Measurements from ENCODE around the gene PFDN4.
"Not testable (repeated sequence)": the region's sequence is repeated elsewhere in the genome, so short reads cannot be mapped to it uniquely, and the experiment has no call there.

PFDN4 gene

GRCh38 chr20:54231036-54231435 lies 23.1 kb downstream of the PFDN4 start:
- Histone ChIP-seq H3K4me1 (ENCODE audit: insufficient read depth, low read length) (no peaks in the 10 kb centered on the region), H3K9ac (ENCODE audit: low read depth, low read length) (no peak overlapping the region), H3K27ac (ENCODE audit: low read depth, low read length) (no peak overlapping the region), H3K9me3 (ENCODE audit: insufficient read depth, low read depth, low read length) (no peaks in the 10 kb centered on the region), H3K4me3 (ENCODE audit: low read length) (no peak overlapping the region), H3K36me3 (ENCODE audit: insufficient read depth, low read length) (no peaks in the 10 kb centered on the region), H3K27me3 (ENCODE audit: insufficient read depth, low read length) (no peaks in the 10 kb centered on the region)
- WGBS = 95% methylated on average over 3 of the region's 3 CpGs

GRCh38 chr20:54234991-54235390 lies 27.1 kb downstream of the PFDN4 start:
- Histone ChIP-seq H3K4me3 (ENCODE audit: low read length) (no peak overlapping the region), H3K27ac (ENCODE audit: low read depth, low read length) (no peak overlapping the region), H3K27me3 (ENCODE audit: insufficient read depth, low read length) (no peaks in the 10 kb centered on the region), H3K9ac (ENCODE audit: low read depth, low read length) (no peak overlapping the region), H3K36me3 (ENCODE audit: insufficient read depth, low read length) (no peaks in the 10 kb centered on the region), H3K4me1 (ENCODE audit: insufficient read depth, low read length) (no peaks in the 10 kb centered on the region), H3K9me3 (ENCODE audit: insufficient read depth, low read depth, low read length) (no peaks in the 10 kb centered on the region)
- WGBS = 89% methylated on average over 2 of the region's 2 CpGs

DNA sequence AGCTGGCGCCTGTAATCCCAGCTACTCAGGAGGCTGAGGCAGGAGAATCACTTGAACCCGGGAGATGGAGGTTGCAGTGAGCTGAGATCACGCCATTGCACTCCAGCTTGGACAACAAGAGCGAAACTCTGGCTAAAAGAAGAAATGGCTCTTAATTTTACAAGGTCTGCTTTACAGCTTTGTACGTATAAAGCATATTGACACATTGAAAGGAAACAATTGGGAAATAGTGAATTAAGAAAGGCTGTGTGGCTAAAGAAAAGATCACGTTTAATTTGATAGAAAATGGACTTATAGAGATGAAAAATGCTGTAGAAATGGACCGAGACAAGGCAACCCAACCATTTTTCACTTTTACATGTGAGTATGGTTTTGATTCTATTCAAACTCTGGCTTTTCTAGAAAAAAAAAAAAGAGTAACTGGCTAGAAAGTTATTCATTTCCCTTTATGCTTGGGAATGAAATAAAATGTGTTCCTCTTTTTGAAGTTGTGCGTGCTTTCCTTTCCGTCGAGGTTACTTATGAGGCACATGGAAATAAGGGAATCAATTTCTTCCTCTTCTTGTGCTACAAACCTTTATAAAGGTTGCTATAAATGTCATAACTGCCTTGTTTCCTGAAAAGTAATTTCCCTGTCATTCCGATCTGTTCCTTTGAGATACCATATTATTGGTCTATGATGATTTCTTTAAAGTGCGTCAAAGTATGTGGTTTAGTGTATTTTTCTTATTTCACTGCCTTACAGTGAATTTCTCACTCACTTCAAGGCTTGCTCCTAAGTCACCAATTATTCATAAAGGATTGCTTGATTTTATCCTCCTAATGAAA lies 29.4 kb downstream of the PFDN4 start:
- no peaks in the 10 kb centered on the region for H3K36me3 ChIP-seq (ENCODE audit: insufficient read depth, low read length)
- H3K9ac ChIP-seq (ENCODE audit: low read depth, low read length) = no peak overlapping the region
- no peak overlapping the region for H3K27ac ChIP-seq (ENCODE audit: low read depth, low read length)
- H3K4me1 ChIP-seq (ENCODE audit: insufficient read depth, low read length) = no peaks in the 10 kb centered on the region
- 93% methylated on average over 11 of the region's 12 CpGs for WGBS
- no peaks in the 10 kb centered on the region for H3K27me3 ChIP-seq (ENCODE audit: insufficient read depth, low read length)
- no peaks in the 10 kb centered on the region for H3K9me3 ChIP-seq (ENCODE audit: insufficient read depth, low read depth, low read length)
- no peak overlapping the region for H3K4me3 ChIP-seq (ENCODE audit: low read length)

- no peak overlapping the region for H3K4me3 ChIP-seq (ENCODE audit: low read length)
- H3K9me3 ChIP-seq (ENCODE audit: insufficient read depth, low read depth, low read length) = no peaks in the 10 kb centered on the region; the same call in 1 of the 2 replicates
- 93% methylated on average over 4 of the region's 4 CpGs for WGBS
- H3K9ac ChIP-seq (ENCODE audit: low read depth, low read length) = no peak overlapping the region
- H3K27ac ChIP-seq (ENCODE audit: low read depth, low read length) = no peak overlapping the region
- H3K27me3 ChIP-seq (ENCODE audit: insufficient read depth, low read length) = no peaks in the 10 kb centered on the region
- no peaks in the 10 kb centered on the region for H3K4me1 ChIP-seq (ENCODE audit: insufficient read depth, low read length)
- H3K36me3 ChIP-seq (ENCODE audit: insufficient read depth, low read length) = no peaks in the 10 kb centered on the region
Observed at GRCh38 chr20:54244113-54244512, 36.2 kb downstream of the PFDN4 start.

- H3K36me3 ChIP-seq (ENCODE audit: insufficient read depth, low read length); H3K9me3 ChIP-seq (ENCODE audit: insufficient read depth, low read depth, low read length); H3K4me1 ChIP-seq (ENCODE audit: insufficient read depth, low read length); H3K4me3 ChIP-seq (ENCODE audit: low read length); H3K27me3 ChIP-seq (ENCODE audit: insufficient read depth, low read length); H3K9ac ChIP-seq (ENCODE audit: low read depth, low read length); H3K27ac ChIP-seq (ENCODE audit: low read depth, low read length): not testable (repeated sequence)
- WGBS = over 99% methylated on average over 3 of the region's 4 CpGs
Observed at GRCh38 chr20:54248705-54249104, 40.8 kb downstream of the PFDN4 start.

- 96% methylated on average over 7 of the region's 10 CpGs for WGBS
- H3K27ac ChIP-seq (ENCODE audit: low read depth, low read length) = no peak overlapping the region
- no peak overlapping the region for H3K9ac ChIP-seq (ENCODE audit: low read depth, low read length)
- H3K9me3 ChIP-seq (ENCODE audit: insufficient read depth, low read depth, low read length) = no peaks in the 10 kb centered on the region
- H3K4me3 ChIP-seq (ENCODE audit: low read length) = no peak overlapping the region
- H3K36me3 ChIP-seq (ENCODE audit: insufficient read depth, low read length) = no peaks in the 10 kb centered on the region
- H3K27me3 ChIP-seq (ENCODE audit: insufficient read depth, low read length) = no peaks in the 10 kb centered on the region
- no peaks in the 10 kb centered on the region for H3K4me1 ChIP-seq (ENCODE audit: insufficient read depth, low read length)
Observed at GRCh38 chr20:54250691-54251090, 42.8 kb downstream of the PFDN4 start.

GRCh38 chr20:54251096-54251495 lies 43.2 kb downstream of the PFDN4 start:
- Histone ChIP-seq H3K4me3 (ENCODE audit: low read length) (no peak overlapping the region), H3K36me3 (ENCODE audit: insufficient read depth, low read length) (no peaks in the 10 kb centered on the region), H3K9me3 (ENCODE audit: insufficient read depth, low read depth, low read length) (no peaks in the 10 kb centered on the region), H3K27me3 (ENCODE audit: insufficient read depth, low read length) (no peaks in the 10 kb centered on the region), H3K4me1 (ENCODE audit: insufficient read depth, low read length) (no peaks in the 10 kb centered on the region), H3K27ac (ENCODE audit: low read depth, low read length) (no peak overlapping the region), H3K9ac (ENCODE audit: low read depth, low read length) (no peak overlapping the region)
- WGBS = 93% methylated on average over 3 of the region's 3 CpGs

- Histone ChIP-seq H3K36me3 (ENCODE audit: insufficient read depth, low read length) (no peaks in the 10 kb centered on the region), H3K9ac (ENCODE audit: low read depth, low read length) (no peak overlapping the region), H3K4me1 (ENCODE audit: insufficient read depth, low read length) (peaks cover 4% of the 10 kb centered on the region; the same call in 1 of the 2 replicates), H3K27ac (ENCODE audit: low read depth, low read length) (no peak overlapping the region), H3K27me3 (ENCODE audit: insufficient read depth, low read length) (no peaks in the 10 kb centered on the region), H3K9me3 (ENCODE audit: insufficient read depth, low read depth, low read length) (no peaks in the 10 kb centered on the region), H3K4me3 (ENCODE audit: low read length) (no peak overlapping the region)
- WGBS = 100% methylated on average over 1 of the region's 4 CpGs
Observed at GRCh38 chr20:54254596-54254995, 46.7 kb downstream of the PFDN4 start.

DNA sequence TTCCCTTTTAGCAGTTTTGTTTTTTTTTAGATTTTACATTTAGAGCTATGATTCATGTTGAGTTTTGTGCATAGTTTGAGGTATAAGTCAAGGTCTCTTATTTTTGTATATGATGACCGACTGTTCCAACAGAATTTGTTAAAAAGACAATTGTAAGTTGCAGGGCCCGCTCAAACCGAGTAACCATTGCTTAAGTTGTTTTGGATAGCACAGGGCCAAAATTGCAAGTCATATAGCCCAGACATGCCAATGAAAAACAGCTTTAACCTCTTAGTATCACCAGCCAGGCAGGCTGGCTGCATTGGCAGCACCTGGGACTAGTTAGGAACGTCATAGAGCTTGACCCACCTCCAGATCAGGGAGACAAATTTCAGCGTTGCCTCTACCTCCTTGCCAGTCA lies 47.3 kb downstream of the PFDN4 start:
- Histone ChIP-seq H3K4me1 (ENCODE audit: insufficient read depth, low read length) (peaks cover 4% of the 10 kb centered on the region; the same call in 1 of the 2 replicates), H3K36me3 (ENCODE audit: insufficient read depth, low read length) (no peaks in the 10 kb centered on the region), H3K4me3 (ENCODE audit: low read length) (no peak overlapping the region), H3K9ac (ENCODE audit: low read depth, low read length) (no peak overlapping the region), H3K27me3 (ENCODE audit: insufficient read depth, low read length) (no peaks in the 10 kb centered on the region), H3K9me3 (ENCODE audit: insufficient read depth, low read depth, low read length) (no peaks in the 10 kb centered on the region), H3K27ac (ENCODE audit: low read depth, low read length) (no peak overlapping the region)
- WGBS = 91% methylated on average over 5 of the region's 5 CpGs

GRCh38 chr20:54256202-54256601 lies 48.3 kb downstream of the PFDN4 start:
- WGBS = 91% methylated on average over 3 of the region's 3 CpGs
- Histone ChIP-seq H3K27me3 (ENCODE audit: insufficient read depth, low read length) (no peaks in the 10 kb centered on the region), H3K27ac (ENCODE audit: low read depth, low read length) (no peak overlapping the region), H3K9me3 (ENCODE audit: insufficient read depth, low read depth, low read length) (no peaks in the 10 kb centered on the region), H3K4me3 (ENCODE audit: low read length) (no peak overlapping the region), H3K9ac (ENCODE audit: low read depth, low read length) (no peak overlapping the region), H3K4me1 (ENCODE audit: insufficient read depth, low read length) (peaks cover 4% of the 10 kb centered on the region; the same call in 1 of the 2 replicates), H3K36me3 (ENCODE audit: insufficient read depth, low read length) (no peaks in the 10 kb centered on the region)

DNA sequence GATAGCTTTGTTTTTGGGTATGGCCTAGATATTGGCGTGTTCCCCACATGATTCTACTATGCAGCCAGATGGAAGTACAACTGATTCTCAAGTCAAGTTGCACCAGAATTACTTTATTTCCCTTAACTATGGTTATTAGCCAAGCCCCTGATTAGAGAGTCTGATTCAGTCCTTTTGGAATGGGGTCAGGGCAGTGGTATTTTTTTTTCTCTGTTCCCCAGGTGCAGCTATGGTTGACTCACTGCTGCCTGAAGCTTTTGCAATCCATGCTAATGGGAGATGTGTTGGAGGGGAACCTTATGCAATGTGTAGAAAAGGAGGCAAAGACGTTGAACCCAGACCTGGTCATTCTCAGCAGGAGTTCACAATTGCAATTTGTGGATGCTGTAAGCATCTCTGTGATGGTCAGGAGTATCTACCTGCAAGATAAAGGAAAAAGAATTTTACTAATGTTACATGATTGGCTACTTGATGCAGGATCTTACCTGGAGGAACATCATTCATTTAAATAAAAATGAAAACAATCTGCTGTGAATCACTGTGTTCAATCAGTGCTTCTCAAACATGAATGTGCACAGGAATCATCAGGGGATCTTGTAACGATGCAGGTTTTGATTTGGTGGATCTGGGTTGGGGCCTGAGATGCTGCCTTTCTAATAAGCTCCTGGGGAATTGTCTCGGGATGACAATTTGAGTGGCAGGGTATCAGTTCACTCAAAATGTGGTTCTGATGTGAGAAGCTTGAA lies 49.4 kb downstream of the PFDN4 start:
- Histone ChIP-seq H3K27ac (ENCODE audit: low read depth, low read length) (no peak overlapping the region), H3K4me1 (ENCODE audit: insufficient read depth, low read length) (peaks cover 4% of the 10 kb centered on the region; the same call in 1 of the 2 replicates), H3K9me3 (ENCODE audit: insufficient read depth, low read depth, low read length) (no peaks in the 10 kb centered on the region), H3K4me3 (ENCODE audit: low read length) (no peak overlapping the region), H3K36me3 (ENCODE audit: insufficient read depth, low read length) (no peaks in the 10 kb centered on the region), H3K27me3 (ENCODE audit: insufficient read depth, low read length) (no peaks in the 10 kb centered on the region), H3K9ac (ENCODE audit: low read depth, low read length) (no peak overlapping the region)
- 70% methylated on average over 4 of the region's 4 CpGs for WGBS
